HEK293 (cell line): ENCODE data around the gene DYNC2I2.

Source experiments
- PRDM10 ChIP-seq: fragments of 450-650 bp; formaldehyde crosslinking; IDR thresholded peaks from 2 replicates; pipeline ENCODE4 v1.5.1; 2016; ENCODE audit warnings: missing biosample characterization, missing genetic modification characterization
- ZBTB49 ChIP-seq: fragments of 450-650 bp; formaldehyde crosslinking; IDR thresholded peaks from 2 replicates; pipeline ENCODE4 v1.5.1; 2016; ENCODE audit warnings: missing biosample characterization, missing genetic modification characterization, low read depth
- ZBTB7A ChIP-seq: fragments of 450-650 bp; formaldehyde crosslinking; IDR thresholded peaks from 2 replicates; pipeline ENCODE4 v1.5.1; 2016; ENCODE audit warnings: low read depth, missing biosample characterization, missing genetic modification characterization
- ZNF112 ChIP-seq: fragments of 450-650 bp; formaldehyde crosslinking; IDR thresholded peaks from 2 replicates; pipeline ENCODE4 v1.5.0; 2017; ENCODE audit warnings: missing biosample characterization, missing genetic modification characterization
- ZNF366 ChIP-seq: fragments of 450-650 bp; formaldehyde crosslinking; conservative IDR thresholded peaks from 2 replicates; pipeline ENCODE4 v1.5.1; 2016; ENCODE audit warnings: missing biosample characterization, missing genetic modification characterization
- ZNF518A ChIP-seq: fragments of 450-650 bp; formaldehyde crosslinking; conservative IDR thresholded peaks from 2 replicates; pipeline ENCODE4 v1.5.1; 2016; ENCODE audit warnings: low read depth, missing biosample characterization, missing genetic modification characterization
- ZNF621 ChIP-seq: fragments of 450-650 bp; formaldehyde crosslinking; IDR thresholded peaks from 2 replicates; pipeline ENCODE4 v1.5.1; 2017; ENCODE audit warnings: missing biosample characterization, missing genetic modification characterization
- ZNF670 ChIP-seq: fragments of 450-650 bp; formaldehyde crosslinking; IDR thresholded peaks from 2 replicates; pipeline ENCODE4 v1.5.1; 2016; ENCODE audit warnings: missing biosample characterization, missing genetic modification characterization, low read depth
- TF ChIP-seq, protein P1 (sequence below): fragments of 450-650 bp; formaldehyde crosslinking; IDR thresholded peaks from 2 replicates; pipeline ENCODE4 v1.5.1; 2016; ENCODE audit warnings: missing biosample characterization, missing genetic modification characterization, low read depth
- TF ChIP-seq, protein P2 (sequence below): fragments of 450-650 bp; formaldehyde crosslinking; IDR thresholded peaks from 2 replicates; pipeline ENCODE4 v1.5.1; 2016; ENCODE audit warnings: missing biosample characterization, missing genetic modification characterization

GRCh38 chr9:128627906-128628305, 28.7 kb downstream of the DYNC2I2 start:
- TF ChIP-seq ZNF366 (tag by site-specific recombination) (no peak), ZNF518A (tag by site-specific recombination) (no peak), PRDM10 (tag by site-specific recombination) (no peak), ZNF112 (tag by site-specific recombination) (no peak), ZBTB49 (tag by site-specific recombination) (no peak), ZBTB7A (no peak), ZNF621 (no peak), ZNF670 (no peak)
- TF ChIP-seq, protein P1, sequence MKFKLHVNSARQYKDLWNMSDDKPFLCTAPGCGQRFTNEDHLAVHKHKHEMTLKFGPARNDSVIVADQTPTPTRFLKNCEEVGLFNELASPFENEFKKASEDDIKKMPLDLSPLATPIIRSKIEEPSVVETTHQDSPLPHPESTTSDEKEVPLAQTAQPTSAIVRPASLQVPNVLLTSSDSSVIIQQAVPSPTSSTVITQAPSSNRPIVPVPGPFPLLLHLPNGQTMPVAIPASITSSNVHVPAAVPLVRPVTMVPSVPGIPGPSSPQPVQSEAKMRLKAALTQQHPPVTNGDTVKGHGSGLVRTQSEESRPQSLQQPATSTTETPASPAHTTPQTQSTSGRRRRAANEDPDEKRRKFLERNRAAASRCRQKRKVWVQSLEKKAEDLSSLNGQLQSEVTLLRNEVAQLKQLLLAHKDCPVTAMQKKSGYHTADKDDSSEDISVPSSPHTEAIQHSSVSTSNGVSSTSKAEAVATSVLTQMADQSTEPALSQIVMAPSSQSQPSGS (tag by site-specific recombination): no peak
- TF ChIP-seq, protein P2, sequence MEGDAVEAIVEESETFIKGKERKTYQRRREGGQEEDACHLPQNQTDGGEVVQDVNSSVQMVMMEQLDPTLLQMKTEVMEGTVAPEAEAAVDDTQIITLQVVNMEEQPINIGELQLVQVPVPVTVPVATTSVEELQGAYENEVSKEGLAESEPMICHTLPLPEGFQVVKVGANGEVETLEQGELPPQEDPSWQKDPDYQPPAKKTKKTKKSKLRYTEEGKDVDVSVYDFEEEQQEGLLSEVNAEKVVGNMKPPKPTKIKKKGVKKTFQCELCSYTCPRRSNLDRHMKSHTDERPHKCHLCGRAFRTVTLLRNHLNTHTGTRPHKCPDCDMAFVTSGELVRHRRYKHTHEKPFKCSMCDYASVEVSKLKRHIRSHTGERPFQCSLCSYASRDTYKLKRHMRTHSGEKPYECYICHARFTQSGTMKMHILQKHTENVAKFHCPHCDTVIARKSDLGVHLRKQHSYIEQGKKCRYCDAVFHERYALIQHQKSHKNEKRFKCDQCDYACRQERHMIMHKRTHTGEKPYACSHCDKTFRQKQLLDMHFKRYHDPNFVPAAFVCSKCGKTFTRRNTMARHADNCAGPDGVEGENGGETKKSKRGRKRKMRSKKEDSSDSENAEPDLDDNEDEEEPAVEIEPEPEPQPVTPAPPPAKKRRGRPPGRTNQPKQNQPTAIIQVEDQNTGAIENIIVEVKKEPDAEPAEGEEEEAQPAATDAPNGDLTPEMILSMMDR (tag by site-specific recombination): no peak
